B cell (primary cell): ENCODE results near the gene SPEF1. TPM values are rescaled to one million over a fixed set of nuclear protein-coding genes. Genes with fewer than 3 reads are reported as not detected.

Source experiments
- ATAC-seq: fragments of 200-7000 bp; cut with Tn5 transposase; one replicate; pipeline ENCODE4 v1.10.0; 2021; ENCODE audit warnings: low read depth, mild to moderate bottlenecking, moderate number of reproducible peaks, moderate library complexity
- CTCF ChIA-PET: fragments of 350-600 bp; sonication (Branson Sonifier 250); formaldehyde crosslinking; loops from one replicate; lab custom pipeline; 2021; ENCODE audit warnings: antibody characterized with exemption, inconsistent platforms; lab: Charles Lee
- POLR2A ChIA-PET: fragments of 350-600 bp; sonication (Branson Sonifier 250); formaldehyde crosslinking; loops from one replicate; lab custom pipeline; 2021; ENCODE audit warnings: antibody characterized with exemption; lab: Charles Lee
- DNase-seq: peaks from one replicate; pipeline ENCODE4 v3.0.0; 2013
- H2AFZ ChIP-seq: 2 replicates; pipeline ENCODE4 v1.6.1; 2012; ENCODE audit warnings: mild to moderate bottlenecking, low read depth, low read length; ENCODE audit not compliant: insufficient read depth, poor library complexity, severe bottlenecking
- H3K27ac ChIP-seq, 2 donors: 1 replicate in 1 of 2; 2 replicates in 1 of 2; pipeline ENCODE4 v1.5.1; 2012 to 2013; ENCODE audit warnings: low read length in 2 of 2, mild to moderate bottlenecking in 2 of 2, moderate library complexity in 1 of 2
- H3K27me3 ChIP-seq, 4 experiments: fragments of 200-600 bp in 1 of 4; sonication (generic) in 1 of 4; replicated peaks in 1 of 4; 1 replicate in 2 of 4; 2 replicates in 2 of 4; pipeline versions ENCODE4 v1.6.1 to v1.7.0; 2013 to 2016; ENCODE audit warnings: low read length in 3 of 4, mild to moderate bottlenecking in 2 of 4, mixed read lengths in 1 of 4, moderate library complexity in 1 of 4; ENCODE audit not compliant: insufficient read depth in 4 of 4, control insufficient read depth in 3 of 4; ENCODE audit errors: control extremely low read depth in 1 of 4
- H3K36me3 ChIP-seq, 2 experiments: replicated peaks in 1 of 2; 1 replicate in 1 of 2; 2 replicates in 1 of 2; pipeline versions ENCODE4 v1.6.1 to v1.7.1; 2013; ENCODE audit warnings: low read length in 1 of 2; ENCODE audit not compliant: insufficient read depth in 2 of 2, control insufficient read depth in 1 of 2; ENCODE audit errors: control extremely low read depth in 1 of 2, extremely low read depth in 1 of 2
- H3K4me1 ChIP-seq, 2 donors: fragments of 200-600 bp in 1 of 2; sonication (generic) in 1 of 2; 1 replicate in 1 of 2; 2 replicates in 1 of 2; pipeline versions ENCODE4 v1.5.1 to v1.6.1; 2013 to 2017; ENCODE audit warnings: low read length in 2 of 2; ENCODE audit not compliant: control insufficient read depth in 2 of 2, insufficient read depth in 2 of 2
- H3K4me2 ChIP-seq: replicated peaks from 2 replicates; pipeline ENCODE3; 2012; ENCODE audit warnings: mild to moderate bottlenecking, low read depth, low read length; ENCODE audit not compliant: poor library complexity, severe bottlenecking
- H3K4me3 ChIP-seq, 5 experiments: fragments of 200-600 bp in 1 of 5; sonication (generic) in 1 of 5; 1 replicate in 3 of 5; 2 replicates in 2 of 5; pipeline versions ENCODE4 v1.5.1 to v1.7.0; 2011 to 2016; ENCODE audit warnings: low read length in 4 of 5, mild to moderate bottlenecking in 4 of 5, low read depth in 2 of 5, control low read depth in 1 of 5, moderate library complexity in 1 of 5; ENCODE audit not compliant: insufficient read depth in 1 of 5; ENCODE audit errors: control extremely low read depth in 1 of 5, extremely low read depth in 1 of 5
- H3K79me2 ChIP-seq: fragments of 200-600 bp; sonication (generic); one replicate; pipeline ENCODE4 v1.6.0; 2016; ENCODE audit warnings: low read length; ENCODE audit not compliant: control insufficient read depth, insufficient read depth
- H3K9ac ChIP-seq: fragments of 200-600 bp; sonication (generic); 2 replicates; pipeline ENCODE4 v1.6.1; 2017; ENCODE audit warnings: mild to moderate bottlenecking, low read length, moderate library complexity
- H3K9me3 ChIP-seq, 3 donors: one replicate each; pipeline versions ENCODE4 v1.6.1 to v1.7.1; 2013; ENCODE audit warnings: low read length in 2 of 3; ENCODE audit not compliant: control insufficient read depth in 2 of 3, insufficient read depth in 1 of 3; ENCODE audit errors: control extremely low read depth in 1 of 3
- H4K20me1 ChIP-seq: 2 replicates; pipeline ENCODE4 v1.6.0; 2012; ENCODE audit warnings: mild to moderate bottlenecking, low read length; ENCODE audit not compliant: insufficient read depth, control insufficient read depth, poor library complexity, severe bottlenecking
- H3K27ac Mint-ChIP-seq: one replicate; pipeline ENCODE4 v1.8.0; 2021; ENCODE audit warnings: mixed read lengths
- H3K27me3 Mint-ChIP-seq: one replicate; pipeline ENCODE4 v1.8.0; 2021; ENCODE audit warnings: mixed read lengths
- H3K4me1 Mint-ChIP-seq: one replicate; pipeline ENCODE4 v1.8.0; 2021; ENCODE audit warnings: mixed read lengths
- H3K4me3 Mint-ChIP-seq: one replicate; pipeline ENCODE4 v1.8.0; 2021; ENCODE audit warnings: mixed read lengths
- H3K9me3 Mint-ChIP-seq: one replicate; pipeline ENCODE4 v1.8.0; 2022; ENCODE audit warnings: mixed read lengths; ENCODE audit not compliant: insufficient read depth
- EZH2 ChIP-seq: IDR thresholded peaks from 2 replicates; pipeline ENCODE4 v1.6.1; 2012; ENCODE audit warnings: borderline replicate concordance, low read depth, mild to moderate bottlenecking, moderate library complexity, low read length; ENCODE audit not compliant: insufficient read depth, poor library complexity, severe bottlenecking
- WGBS: methylation state at CpG from one replicate; pipeline ENCODE4 v1.1.5; 2013; ENCODE audit warnings: missing lambda C conversion rate; ENCODE audit not compliant: insufficient coverage; 5-methylcytosine and 5-hydroxymethylcytosine counted together
- intact Hi-C: fragments of 100-400 bp; cut with micrococcal nuclease; formaldehyde crosslinking; loops from one replicate; pipeline ENCODE4 v1.10.0; 2022
- polyA plus RNA-seq: library from polyadenylated mRNA; depleted of rRNA; stranded (reverse); fragments of >200 nt; gene quantifications from 2 replicates; pipeline ENCODE4 v1.2.3, GENCODE V29; 2012
- total RNA-seq, 2 donors: library from RNA; stranded (reverse); fragments of 120-200 nt in 1 of 2; gene quantifications; 1 replicate in 1 of 2; 2 replicates in 1 of 2; pipeline versions ENCODE4 v1.2.3 to v1.2.4, GENCODE V29; 2013 to 2022
- TF ChIP-seq, protein P1 (sequence below): fragments of 200-600 bp; IDR thresholded peaks from one replicate; pipeline ENCODE4 v1.8.0; 2022; ENCODE audit warnings: antibody characterized with exemption, mild to moderate bottlenecking

SPEF1 gene
- total and polyA plus RNA-seq, 2 donors (not counting 1 experiment from before 2014, with no cell fraction given): not detected

DNA sequence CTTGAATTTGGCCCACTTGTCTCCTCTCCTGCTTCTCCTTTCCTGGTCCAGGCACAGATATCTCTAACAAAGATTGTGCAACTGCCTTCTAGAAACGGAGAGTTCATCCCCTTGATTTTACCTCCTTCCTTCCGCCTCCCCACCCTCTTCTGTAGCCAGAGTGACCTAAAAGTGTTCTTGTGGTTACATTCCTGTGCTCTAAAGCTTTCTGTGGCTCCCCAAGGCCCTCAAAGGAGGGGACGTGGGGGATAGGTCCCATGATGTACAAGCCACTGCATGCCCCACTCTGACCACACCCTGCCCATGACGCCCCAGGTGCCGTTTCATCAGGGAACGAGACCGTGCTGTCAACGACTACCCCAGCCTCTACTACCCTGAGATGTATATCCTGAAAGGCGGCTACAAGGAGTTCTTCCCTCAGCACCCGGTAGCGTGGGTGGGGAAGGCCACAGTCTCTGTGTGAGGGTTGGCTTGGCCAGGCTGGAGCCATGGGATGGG is 23.1 kb upstream of the SPEF1 start:
- Histone ChIP-seq H3K4me2 (no peak overlapping the region), H3K4me3 (no peak overlapping the region), H4K20me1 (peaks cover 4% of the 10 kb centered on the region), H3K27ac (no peak overlapping the region), H3K9me3 (peaks cover 0 to 2% (median 0%) of the 10 kb centered on the region in 3 donors), H3K9ac (no peak overlapping the region), H3K79me2 (peaks cover 37% of the 10 kb centered on the region), H2AFZ (no peak overlapping the region), H3K4me1 (peaks cover 22 to 43% of the 10 kb centered on the region in 2 donors), H3K27me3 (no peaks in the 10 kb centered on the region), H3K36me3 (peaks cover 0 to 62% of the 10 kb centered on the region in 2 experiments)
- DNase-seq: no peak
- H3K27ac Mint-ChIP-seq: no peak overlapping the region
- POLR2A ChIA-PET: no interaction called here
- H3K4me3 Mint-ChIP-seq: no peak overlapping the region
- H3K4me1 Mint-ChIP-seq: peaks cover 41% of the 10 kb centered on the region
- 98% methylated on average over 6 of the region's 11 CpGs for WGBS
- intact Hi-C loops: no loop called here
- no peaks in the 10 kb centered on the region for H3K27me3 Mint-ChIP-seq
- CTCF ChIA-PET: no interaction called here
- H3K9me3 Mint-ChIP-seq: no peaks in the 10 kb centered on the region
- ATAC-seq: no peak
- TF ChIP-seq, protein P1, sequence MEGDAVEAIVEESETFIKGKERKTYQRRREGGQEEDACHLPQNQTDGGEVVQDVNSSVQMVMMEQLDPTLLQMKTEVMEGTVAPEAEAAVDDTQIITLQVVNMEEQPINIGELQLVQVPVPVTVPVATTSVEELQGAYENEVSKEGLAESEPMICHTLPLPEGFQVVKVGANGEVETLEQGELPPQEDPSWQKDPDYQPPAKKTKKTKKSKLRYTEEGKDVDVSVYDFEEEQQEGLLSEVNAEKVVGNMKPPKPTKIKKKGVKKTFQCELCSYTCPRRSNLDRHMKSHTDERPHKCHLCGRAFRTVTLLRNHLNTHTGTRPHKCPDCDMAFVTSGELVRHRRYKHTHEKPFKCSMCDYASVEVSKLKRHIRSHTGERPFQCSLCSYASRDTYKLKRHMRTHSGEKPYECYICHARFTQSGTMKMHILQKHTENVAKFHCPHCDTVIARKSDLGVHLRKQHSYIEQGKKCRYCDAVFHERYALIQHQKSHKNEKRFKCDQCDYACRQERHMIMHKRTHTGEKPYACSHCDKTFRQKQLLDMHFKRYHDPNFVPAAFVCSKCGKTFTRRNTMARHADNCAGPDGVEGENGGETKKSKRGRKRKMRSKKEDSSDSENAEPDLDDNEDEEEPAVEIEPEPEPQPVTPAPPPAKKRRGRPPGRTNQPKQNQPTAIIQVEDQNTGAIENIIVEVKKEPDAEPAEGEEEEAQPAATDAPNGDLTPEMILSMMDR: no peak
- TF ChIP-seq EZH2: no peak

DNA sequence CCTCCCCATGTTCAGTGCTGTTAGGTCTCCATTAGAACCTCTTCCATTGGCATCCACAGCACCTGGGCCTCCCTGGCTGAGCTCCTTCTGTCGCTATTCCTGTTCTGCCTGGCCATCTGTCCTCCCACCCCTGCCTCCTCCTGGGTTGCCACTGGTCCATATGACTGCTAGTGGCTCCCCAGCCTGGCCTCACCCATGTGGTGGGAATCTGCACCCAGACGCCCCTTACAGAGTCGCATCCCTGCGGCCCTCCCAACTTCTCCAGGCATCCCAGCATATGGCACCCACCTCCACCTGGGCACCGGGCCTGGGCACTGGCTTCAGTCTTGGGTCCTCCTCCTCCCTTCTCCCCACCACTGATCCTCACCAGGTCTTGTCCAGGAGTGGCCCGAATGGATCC is 22.6 kb upstream of the SPEF1 start:
- intact Hi-C loops: no loop called here
- H3K4me2 ChIP-seq: no peak overlapping the region
- no peak for TF ChIP-seq EZH2
- TF ChIP-seq, protein P1: no peak
- Mint-ChIP-seq H3K4me1 (peaks cover 45% of the 10 kb centered on the region), H3K27ac (no peak overlapping the region), H3K9me3 (no peaks in the 10 kb centered on the region), H3K27me3 (no peaks in the 10 kb centered on the region), H3K4me3 (no peak overlapping the region)
- no peak overlapping the region for H2AFZ ChIP-seq
- H3K9ac ChIP-seq: no peak overlapping the region
- CTCF ChIA-PET: interaction anchor here (0.6 kb wide), 1 partner anchor 15 kb away, joined by 4 read pairs; no protein-coding TSS in a partner anchor
- H3K27me3 ChIP-seq: no peaks in the 10 kb centered on the region
- POLR2A ChIA-PET: no interaction called here
- peaks cover 0 to 2% (median 0%) of the 10 kb centered on the region in 3 donors for H3K9me3 ChIP-seq
- 89% methylated on average over 6 of the region's 6 CpGs for WGBS
- no peak overlapping the region for H3K27ac ChIP-seq
- H3K36me3 ChIP-seq: peaks cover 0 to 62% of the 10 kb centered on the region in 2 experiments
- peaks cover 4% of the 10 kb centered on the region for H4K20me1 ChIP-seq
- ATAC-seq: no peak
- no peak for DNase-seq
- H3K79me2 ChIP-seq: peaks cover 37% of the 10 kb centered on the region
- H3K4me1 ChIP-seq: peaks cover 26 to 47% of the 10 kb centered on the region in 2 donors
- no peak overlapping the region for H3K4me3 ChIP-seq
